IPS DF 19.7 (cell line): Measurements from ENCODE around the gene ZMIZ1.

Source experiments
- DNase-seq: peaks from one replicate; pipeline ENCODE4 v3.0.0-alpha.2; 2013; ENCODE audit warnings: low read depth, low spot score

ZMIZ1 gene

GRCh38 chr10:79203014-79203644, 134.4 kb downstream of the ZMIZ1 start:
- no peak for DNase-seq

DNA sequence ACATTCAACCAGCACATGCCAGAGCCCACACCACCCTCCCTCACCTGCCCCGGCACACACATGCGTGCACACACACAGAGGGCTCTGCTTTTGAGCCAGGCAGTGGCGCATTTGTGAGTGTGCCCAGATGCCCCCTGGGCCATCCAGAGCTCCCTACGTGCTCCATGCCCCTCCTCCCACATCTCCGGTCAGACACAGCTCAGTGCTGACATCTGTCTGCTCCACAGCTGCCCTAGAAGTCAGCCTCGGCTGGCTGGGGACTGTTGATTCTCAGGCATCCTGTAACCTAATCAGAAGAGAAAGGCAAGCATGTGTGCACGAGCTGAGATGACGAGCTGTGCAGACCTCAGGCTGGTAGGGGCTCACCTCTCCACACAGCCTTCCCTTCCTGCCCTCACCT, 135.1 kb downstream of the ZMIZ1 start:
- DNase-seq: no peak

- DNase-seq: no peak
These were observed 137.7 kb downstream of the ZMIZ1 start for GRCh38 chr10:79206300-79207095.

GRCh38 chr10:79207096-79207357, 138.3 kb downstream of the ZMIZ1 start:
- DNase-seq: no peak

- no peak for DNase-seq
These were observed 139.0 kb downstream of the ZMIZ1 start for GRCh38 chr10:79207726-79208125.

DNA sequence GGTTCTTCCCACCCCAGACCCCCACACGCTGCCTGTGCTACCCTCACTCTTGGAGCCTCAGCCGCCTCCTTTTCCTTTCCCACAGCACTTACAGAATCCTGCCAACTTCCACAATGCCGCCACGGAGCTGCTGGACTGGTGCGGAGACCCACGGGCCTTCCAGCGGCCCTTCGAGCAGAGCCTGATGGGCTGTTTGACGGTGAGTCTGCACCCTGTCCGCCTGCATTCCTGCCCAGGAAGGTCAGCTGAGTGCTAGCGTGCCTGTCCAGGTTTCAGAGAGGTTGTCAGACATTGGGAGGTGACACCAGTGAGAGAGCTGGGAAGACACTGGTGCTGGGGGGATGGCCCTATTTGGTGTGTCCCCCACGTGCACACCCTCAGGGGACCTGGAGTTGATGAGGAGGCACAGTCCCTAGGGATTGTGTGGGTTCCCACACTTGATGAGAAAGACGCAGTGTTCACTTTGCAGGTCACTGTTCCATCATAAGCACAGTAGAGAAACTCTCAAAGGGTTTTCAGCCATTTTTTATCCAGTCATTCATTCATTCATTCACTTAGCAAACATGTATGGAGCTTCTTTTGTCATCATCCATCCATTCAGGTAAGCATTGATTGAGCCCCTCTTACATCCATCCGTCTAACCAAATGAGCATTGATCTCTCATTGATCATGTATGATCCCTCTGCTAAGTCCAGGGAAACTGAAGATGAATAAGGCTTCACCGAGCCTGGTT, 139.7 kb downstream of the ZMIZ1 start:
- no peak for DNase-seq

GRCh38 chr10:79209340-79209739, 140.6 kb downstream of the ZMIZ1 start:
- DNase-seq: no peak

GRCh38 chr10:79209831-79210230, 141.1 kb downstream of the ZMIZ1 start:
- no peak for DNase-seq

GRCh38 chr10:79210672-79211071, 141.9 kb downstream of the ZMIZ1 start:
- DNase-seq: no peak

DNA sequence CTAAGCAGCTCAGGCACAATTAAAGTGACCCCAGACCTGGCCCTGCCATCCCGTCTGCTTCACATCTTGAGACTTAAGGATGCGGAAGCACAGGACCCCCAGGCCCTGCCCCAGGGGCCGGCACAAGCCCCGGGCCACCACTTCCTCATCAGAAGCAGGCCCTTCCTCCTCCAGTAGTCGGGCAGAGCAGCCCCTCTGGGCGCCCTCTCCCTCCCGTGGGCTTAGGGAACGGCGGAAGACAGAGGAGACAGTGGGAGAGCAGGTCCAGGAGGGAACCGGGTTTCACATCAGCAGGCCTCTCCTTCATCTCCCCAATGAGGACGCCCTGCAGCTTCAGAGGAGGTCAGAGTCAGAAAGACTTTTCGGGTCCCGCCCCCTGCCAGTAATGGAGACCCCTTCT, 142.8 kb downstream of the ZMIZ1 start:
- DNase-seq: no peak

DNA sequence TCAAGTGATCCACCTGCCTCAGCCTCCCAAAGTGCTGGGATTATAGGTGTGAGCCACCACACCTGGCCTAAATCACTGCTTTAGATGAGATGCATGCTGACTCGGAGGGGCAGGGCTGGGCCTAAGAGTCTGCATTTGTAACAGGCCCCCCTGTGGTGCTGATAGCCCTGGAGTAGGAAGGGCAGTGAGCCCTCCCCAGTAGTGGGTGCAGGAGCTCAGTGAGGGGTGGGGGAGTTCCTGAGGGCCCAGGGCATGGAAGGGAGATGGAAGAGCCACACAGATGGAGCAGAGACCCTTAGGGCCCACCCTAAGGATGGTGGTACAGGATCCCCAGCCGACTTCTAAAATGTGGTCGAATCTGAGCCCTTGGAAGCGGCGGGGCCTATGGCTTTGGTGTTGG, 146.8 kb downstream of the ZMIZ1 start:
- no peak for DNase-seq

- DNase-seq: no peak
These were observed 150.7 kb downstream of the ZMIZ1 start for GRCh38 chr10:79219322-79219957.

- no peak for DNase-seq
These were observed 151.5 kb downstream of the ZMIZ1 start for GRCh38 chr10:79220307-79220706.

DNA sequence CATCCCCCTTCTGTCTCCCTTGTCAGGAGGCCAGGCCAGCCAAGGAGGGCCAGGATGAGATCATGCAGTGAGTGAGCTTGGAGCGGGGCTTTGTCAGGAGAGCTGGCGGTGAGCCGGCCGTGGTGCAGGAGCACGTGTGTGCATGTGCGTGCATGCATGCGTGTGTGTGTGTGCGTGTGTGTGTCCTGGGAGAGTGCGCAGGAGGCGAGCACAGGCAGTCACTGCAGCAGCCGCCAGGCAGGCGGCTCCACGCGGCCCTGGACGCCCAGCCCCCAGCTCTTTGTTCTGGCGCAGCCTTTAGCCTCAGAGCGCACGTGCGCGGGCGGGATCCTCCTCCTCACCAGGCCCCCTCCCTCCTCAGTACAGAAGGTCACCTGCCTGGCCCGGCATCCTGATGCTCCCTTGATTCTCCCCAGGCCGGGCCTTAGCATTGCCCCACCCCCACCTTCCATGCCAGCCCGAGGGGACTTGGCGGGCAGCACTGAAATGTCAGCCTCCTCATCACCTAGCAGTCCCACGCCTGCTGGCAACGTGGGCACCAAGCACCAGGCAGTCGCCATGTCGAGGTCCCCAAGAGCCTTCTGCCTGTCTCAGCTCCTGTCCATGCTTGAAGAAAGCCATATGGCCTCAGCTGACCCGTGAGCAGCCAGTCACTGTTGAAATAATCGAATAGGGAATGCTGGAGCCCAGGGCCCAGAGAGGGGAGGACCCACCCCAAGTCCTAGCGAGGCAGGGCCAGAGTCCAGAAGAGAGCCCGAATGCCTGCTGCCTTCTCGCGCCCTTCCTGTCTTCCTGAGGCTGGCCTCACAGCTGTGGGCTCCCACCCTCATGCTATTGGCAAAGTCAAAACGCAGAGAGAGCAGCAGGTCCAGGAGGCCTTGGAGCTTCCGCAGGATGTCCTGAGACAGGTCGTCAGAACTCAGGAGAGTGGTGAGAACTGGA, 152.6 kb downstream of the ZMIZ1 start:
- DNase-seq: no peak

- no peak for DNase-seq
These were observed 153.4 kb downstream of the ZMIZ1 start for GRCh38 chr10:79222186-79222585.

DNA sequence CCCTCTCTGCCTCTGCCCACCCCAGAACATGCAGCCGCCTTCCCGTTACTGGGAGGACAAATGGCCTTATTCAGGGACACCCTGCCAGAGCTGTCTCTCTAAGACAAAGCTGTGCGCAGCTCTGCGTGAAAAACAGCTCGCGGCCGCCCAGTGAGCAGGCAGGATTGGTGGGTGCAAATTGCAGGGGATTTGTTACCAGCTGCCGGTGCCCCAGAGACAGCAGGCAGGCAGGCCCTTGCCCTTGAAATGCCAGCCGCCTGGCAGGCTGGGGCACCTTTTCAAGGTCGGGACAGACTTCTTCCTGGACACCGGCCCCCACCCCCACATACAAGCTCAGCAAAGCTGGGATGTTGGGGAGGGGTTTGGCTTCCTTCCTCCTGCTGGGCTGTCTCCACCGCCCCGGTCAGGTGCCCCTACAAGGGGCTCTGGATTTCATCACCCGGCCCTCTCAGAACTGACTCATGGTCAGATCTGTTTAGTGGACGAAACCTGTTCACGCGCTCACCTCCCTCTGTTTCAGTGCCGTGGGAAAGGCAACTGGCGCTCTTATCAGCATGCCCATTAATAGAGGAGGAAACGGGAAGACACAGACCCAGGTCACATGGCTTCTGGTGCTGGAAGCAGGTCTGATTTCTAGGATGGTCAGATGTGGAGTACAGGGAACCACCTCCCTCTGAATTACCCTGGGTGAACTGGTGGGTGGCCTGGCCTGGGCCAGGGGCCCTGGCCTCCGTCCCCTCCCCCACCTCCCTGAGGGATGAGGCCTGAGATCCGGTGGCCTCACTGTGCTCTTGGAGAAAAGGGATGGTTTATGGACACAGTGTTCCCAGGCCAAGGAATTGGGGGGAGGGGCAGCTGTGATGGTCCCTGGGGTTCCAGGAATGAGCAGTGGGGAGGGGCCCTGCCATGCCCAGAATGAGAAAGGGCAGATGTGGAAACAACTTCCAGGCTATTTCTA, 154.6 kb downstream of the ZMIZ1 start:
- DNase-seq: no peak

- DNase-seq: no peak
These were observed 155.6 kb downstream of the ZMIZ1 start for GRCh38 chr10:79224263-79224949.

DNA sequence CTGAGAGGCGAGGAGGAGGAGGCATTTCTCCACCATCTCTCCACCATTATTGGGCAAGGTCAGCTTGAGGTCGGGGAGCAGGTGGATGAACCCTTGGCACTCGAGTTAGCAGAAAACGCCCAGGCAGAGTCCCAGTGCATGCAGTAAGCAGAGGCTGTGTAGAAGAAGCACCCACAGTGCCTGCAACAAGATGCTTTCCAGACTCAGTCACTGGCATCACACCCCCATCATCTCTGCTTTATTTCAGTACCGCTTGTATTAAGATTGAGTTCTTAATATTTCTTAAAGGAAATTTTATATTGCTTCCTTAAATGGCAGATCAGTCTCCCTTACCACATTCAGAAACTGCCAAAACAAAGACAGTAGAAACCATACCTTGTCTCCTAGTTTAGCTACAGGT, 156.2 kb downstream of the ZMIZ1 start:
- DNase-seq: no peak

DNA sequence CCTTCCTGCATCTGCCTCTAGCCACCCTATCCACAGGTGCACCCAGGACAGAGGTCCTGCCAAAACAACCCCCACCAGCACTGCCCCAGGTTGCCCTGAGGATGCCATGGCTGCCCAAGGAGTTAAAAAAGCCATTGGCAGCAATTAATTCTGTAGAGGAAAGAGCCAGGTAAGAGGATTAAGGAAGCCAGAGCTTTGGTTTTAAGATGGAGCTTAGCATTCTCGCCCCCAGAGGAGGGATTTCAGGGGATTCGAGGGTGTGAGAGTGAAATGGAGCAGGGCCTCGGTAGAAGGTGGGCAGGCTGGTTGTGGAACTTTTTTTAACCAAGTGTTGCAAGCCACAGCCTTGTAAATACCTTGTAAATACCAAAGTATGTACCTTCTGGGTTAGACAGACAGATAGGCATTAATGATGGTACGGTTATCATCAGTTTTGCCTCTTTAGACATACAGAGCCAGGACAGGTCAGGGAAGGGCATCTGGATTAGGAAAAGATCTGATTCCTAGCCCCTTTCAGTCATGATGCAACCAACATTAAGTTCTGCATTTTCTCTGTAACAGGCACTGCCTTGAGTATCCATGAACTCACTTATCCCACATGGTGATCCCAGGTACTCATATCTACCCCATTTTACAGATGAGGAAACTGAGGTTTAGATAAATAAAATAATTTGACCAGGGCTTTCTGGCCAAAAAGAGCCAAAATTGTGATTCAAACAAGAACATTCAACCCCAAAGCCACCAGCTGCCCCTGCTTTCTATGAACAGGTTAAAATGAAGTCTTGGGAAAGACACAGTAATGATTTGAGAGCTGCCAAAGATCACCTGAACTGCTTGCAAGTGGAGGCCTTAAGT, 157.9 kb downstream of the ZMIZ1 start:
- no peak for DNase-seq
